ENCODE results near the gene CLDN12.

DNA sequence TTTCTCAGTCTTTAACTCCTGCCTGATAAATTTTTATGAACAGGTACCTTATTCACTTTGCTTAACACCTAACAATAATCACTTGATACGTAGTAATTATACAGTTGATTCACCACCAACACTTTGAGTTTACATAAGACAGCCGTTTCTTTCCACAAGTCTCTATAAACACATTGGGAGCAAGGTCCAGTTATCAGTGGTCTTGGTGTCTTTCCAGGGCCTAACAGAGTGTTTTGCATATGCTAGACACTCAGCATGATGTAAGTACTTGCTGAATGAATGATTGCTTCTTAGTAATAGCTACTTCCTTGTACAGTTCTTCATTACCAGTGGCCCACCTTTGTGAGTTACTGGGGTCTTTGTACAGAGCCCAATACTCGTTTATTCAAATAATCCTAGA is 6.4 kb downstream of the CLDN12 start:
- TF ChIP-seq ZNF221 (tag by site-specific recombination; IDR thresholded peaks at IDR 0.05; ENCODE audit: borderline replicate concordance), result no peak
- TF ChIP-seq, protein P1, sequence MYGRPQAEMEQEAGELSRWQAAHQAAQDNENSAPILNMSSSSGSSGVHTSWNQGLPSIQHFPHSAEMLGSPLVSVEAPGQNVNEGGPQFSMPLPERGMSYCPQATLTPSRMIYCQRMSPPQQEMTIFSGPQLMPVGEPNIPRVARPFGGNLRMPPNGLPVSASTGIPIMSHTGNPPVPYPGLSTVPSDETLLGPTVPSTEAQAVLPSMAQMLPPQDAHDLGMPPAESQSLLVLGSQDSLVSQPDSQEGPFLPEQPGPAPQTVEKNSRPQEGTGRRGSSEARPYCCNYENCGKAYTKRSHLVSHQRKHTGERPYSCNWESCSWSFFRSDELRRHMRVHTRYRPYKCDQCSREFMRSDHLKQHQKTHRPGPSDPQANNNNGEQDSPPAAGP (tag by site-specific recombination; IDR thresholded peaks at IDR 0.05), result no peak
- TF ChIP-seq, protein P2, sequence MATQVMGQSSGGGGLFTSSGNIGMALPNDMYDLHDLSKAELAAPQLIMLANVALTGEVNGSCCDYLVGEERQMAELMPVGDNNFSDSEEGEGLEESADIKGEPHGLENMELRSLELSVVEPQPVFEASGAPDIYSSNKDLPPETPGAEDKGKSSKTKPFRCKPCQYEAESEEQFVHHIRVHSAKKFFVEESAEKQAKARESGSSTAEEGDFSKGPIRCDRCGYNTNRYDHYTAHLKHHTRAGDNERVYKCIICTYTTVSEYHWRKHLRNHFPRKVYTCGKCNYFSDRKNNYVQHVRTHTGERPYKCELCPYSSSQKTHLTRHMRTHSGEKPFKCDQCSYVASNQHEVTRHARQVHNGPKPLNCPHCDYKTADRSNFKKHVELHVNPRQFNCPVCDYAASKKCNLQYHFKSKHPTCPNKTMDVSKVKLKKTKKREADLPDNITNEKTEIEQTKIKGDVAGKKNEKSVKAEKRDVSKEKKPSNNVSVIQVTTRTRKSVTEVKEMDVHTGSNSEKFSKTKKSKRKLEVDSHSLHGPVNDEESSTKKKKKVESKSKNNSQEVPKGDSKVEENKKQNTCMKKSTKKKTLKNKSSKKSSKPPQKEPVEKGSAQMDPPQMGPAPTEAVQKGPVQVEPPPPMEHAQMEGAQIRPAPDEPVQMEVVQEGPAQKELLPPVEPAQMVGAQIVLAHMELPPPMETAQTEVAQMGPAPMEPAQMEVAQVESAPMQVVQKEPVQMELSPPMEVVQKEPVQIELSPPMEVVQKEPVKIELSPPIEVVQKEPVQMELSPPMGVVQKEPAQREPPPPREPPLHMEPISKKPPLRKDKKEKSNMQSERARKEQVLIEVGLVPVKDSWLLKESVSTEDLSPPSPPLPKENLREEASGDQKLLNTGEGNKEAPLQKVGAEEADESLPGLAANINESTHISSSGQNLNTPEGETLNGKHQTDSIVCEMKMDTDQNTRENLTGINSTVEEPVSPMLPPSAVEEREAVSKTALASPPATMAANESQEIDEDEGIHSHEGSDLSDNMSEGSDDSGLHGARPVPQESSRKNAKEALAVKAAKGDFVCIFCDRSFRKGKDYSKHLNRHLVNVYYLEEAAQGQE (tag by site-specific recombination; IDR thresholded peaks at IDR 0.05), result no peak
- no peak for TF ChIP-seq ZBTB20 (tag by site-specific recombination; IDR thresholded peaks at IDR 0.05)

All from HEK293 (cell line).